Neural cell (in vitro differentiated cells): Measurements from ENCODE around the gene MED27.

Experiments
- CTCF ChIP-seq: fragments of 450-650 bp; IDR thresholded peaks from 2 replicates; pipeline ENCODE4 v1.5.1; 2014; ENCODE audit warnings: antibody characterized with exemption, mild to moderate bottlenecking, moderate library complexity; ENCODE audit not compliant: poor library complexity, severe bottlenecking
- EP300 ChIP-seq: fragments of 450-650 bp; conservative IDR thresholded peaks from 2 replicates; pipeline ENCODE4 v1.6.1; 2014; ENCODE audit warnings: antibody characterized with exemption, mild to moderate bottlenecking, moderate library complexity; ENCODE audit not compliant: poor library complexity, severe bottlenecking
- EZH2 ChIP-seq: fragments of 200-600, 300-800 bp; shearing (Covaris generic), sonication (generic); IDR thresholded peaks from 2 replicates; pipeline ENCODE4 v1.6.1; 2014; ENCODE audit warnings: antibody characterized with exemption, low read length, borderline replicate concordance, mild to moderate bottlenecking; ENCODE audit not compliant: insufficient read depth, poor library complexity, severe bottlenecking
- POLR2AphosphoS5 ChIP-seq: IDR thresholded peaks from 2 replicates; pipeline ENCODE4 v1.6.1; 2012
- RAD21 ChIP-seq: fragments of 450-650 bp; conservative IDR thresholded peaks from 2 replicates; pipeline ENCODE4 v1.6.1; 2014; ENCODE audit warnings: antibody characterized with exemption, mild to moderate bottlenecking, moderate library complexity
- REST ChIP-seq: IDR thresholded peaks from 2 replicates; pipeline ENCODE4 v1.6.1; 2012; ENCODE audit warnings: borderline replicate concordance
- SMC3 ChIP-seq: fragments of 450-650 bp; conservative IDR thresholded peaks from 2 replicates; pipeline ENCODE4 v1.6.1; 2014; ENCODE audit warnings: antibody characterized with exemption, mild to moderate bottlenecking, moderate library complexity; ENCODE audit not compliant: poor library complexity
- TAF1 ChIP-seq: IDR thresholded peaks from 2 replicates; pipeline ENCODE4 v1.6.1; 2012; ENCODE audit warnings: low read depth

DNA sequence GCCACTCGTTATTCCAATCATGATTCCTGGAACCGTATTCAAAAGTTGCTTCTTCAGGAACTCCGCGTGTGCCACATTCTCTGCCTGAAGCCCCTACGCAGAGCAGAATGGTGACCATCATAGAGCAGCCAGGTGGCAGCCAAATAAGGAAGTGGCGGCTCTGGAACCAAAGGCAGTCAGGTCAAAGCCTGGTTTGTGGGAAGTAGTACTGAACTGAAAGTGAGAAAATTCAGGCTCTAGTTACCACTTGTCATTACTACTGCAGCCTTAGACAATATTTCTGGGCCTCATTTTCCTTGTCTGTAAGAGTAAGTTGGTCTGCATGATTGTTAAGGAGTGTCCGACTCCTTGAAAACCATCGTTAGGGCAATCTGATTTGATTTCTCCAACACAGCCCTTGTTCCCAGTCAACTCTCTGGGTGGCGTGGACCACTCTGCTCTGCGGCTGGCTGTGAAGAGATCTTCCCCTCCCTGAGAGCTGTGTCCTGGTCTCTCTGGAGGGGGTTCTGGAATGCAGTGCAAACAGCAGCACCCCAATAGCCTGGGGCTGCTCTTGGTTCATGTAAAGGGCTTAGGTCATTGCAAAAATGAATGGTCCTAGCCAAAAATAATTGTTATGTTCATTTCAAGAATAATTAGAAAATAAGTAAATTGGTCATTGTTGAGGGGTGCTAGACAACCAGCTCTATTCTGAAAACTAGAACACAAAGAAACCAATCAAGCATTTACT is 102.4 kb downstream of the MED27 start:
- TF ChIP-seq CTCF (no peak), RAD21 (no peak), EZH2 (no peak), REST (no peak), POLR2AphosphoS5 (no peak), EP300 (no peak), TAF1 (no peak), SMC3 (no peak)
